HCT116 (cell line): ENCODE results near the gene CYB5R3. TPM values are rescaled to one million over a fixed set of nuclear protein-coding genes. Genes with fewer than 3 reads are reported as not detected.
A peak's percentile ranks its signal among the peaks of the same experiment; 100 is the strongest.

Experiments
- ATAC-seq: fragments of 200-7000 bp; cut with Tn5 transposase; 2 replicates; pipeline ENCODE4 v1.9.1; 2020; ENCODE audit warnings: mild to moderate bottlenecking, moderate library complexity
- BruUV-seq: library from RNA; stranded (reverse); fragments of 400-500 nt; replicated peaks from 2 replicates; lab custom pipeline; 2021; lab: Mats Ljungman, UMichigan
- CTCF ChIA-PET: fragments of 300-600 bp; sonication (Branson Sonifier 250); formaldehyde crosslinking; loops from one replicate; lab custom pipeline; 2021; ENCODE audit warnings: antibody characterized with exemption; lab: Charles Lee
- POLR2A ChIA-PET: fragments of 300-600, 350-600 bp; sonication (Branson Sonifier 250); formaldehyde crosslinking; loops from one replicate; lab custom pipeline; 2021; ENCODE audit warnings: antibody characterized with exemption; lab: Charles Lee
- RAD21 ChIA-PET, 2 experiments: fragments of 300-600 bp; sonication (Branson Sonifier 250); formaldehyde crosslinking; loops; one replicate each; lab custom pipeline; 2023; ENCODE audit warnings: low total read pairs in 2 of 2; ENCODE audit not compliant: uncharacterized antibody in 2 of 2, unreplicated experiment in 2 of 2, low non-redundant PET in 1 of 2; lab: Charles Lee
- DNase-seq: peaks from one replicate; pipeline ENCODE4 v3.0.0-alpha.2; 2010; ENCODE audit warnings: low read depth, low spot score
- H2AFZ ChIP-seq: fragments of 200-600 bp; shearing (Covaris generic), sonication (generic); 2 replicates; pipeline ENCODE4 v1.6.1; 2017; ENCODE audit warnings: low read depth, mixed run types, mixed read lengths, antibody characterized with exemption, low read length; ENCODE audit not compliant: poor library complexity, severe bottlenecking
- H3K27ac ChIP-seq: 2 replicates; pipeline ENCODE4 v1.5.1; 2012; ENCODE audit warnings: low read depth, low read length
- H3K27me3 ChIP-seq: fragments of 200-600 bp; sonication (generic); 2 replicates; pipeline ENCODE4 v1.6.1; 2016; ENCODE audit warnings: mixed run types, low read length, mixed read lengths; ENCODE audit not compliant: insufficient read depth
- H3K36me3 ChIP-seq, 2 experiments: fragments of 200-500 bp in 1 of 2; fragments of 200-600 bp in 1 of 2; sonication (Bioruptor generic) in 1 of 2; sonication (generic) in 1 of 2; 2 replicates each; pipeline versions ENCODE4 v1.5.1 to v1.6.1; 2014 to 2016; ENCODE audit warnings: low read length in 2 of 2, inconsistent platforms in 1 of 2, mixed read lengths in 1 of 2, mixed run types in 1 of 2; ENCODE audit not compliant: insufficient read depth in 2 of 2, control insufficient read depth in 1 of 2
- H3K4me1 ChIP-seq, 2 experiments: fragments of 200-600 bp in 1 of 2; sonication (generic) in 1 of 2; 2 replicates each; pipeline versions ENCODE4 v1.5.1 to v1.6.1; 2012 to 2017; ENCODE audit warnings: low read length in 2 of 2, inconsistent platforms in 1 of 2, mild to moderate bottlenecking in 1 of 2, mixed read lengths in 1 of 2, mixed run types in 1 of 2, moderate library complexity in 1 of 2; ENCODE audit not compliant: insufficient read depth in 2 of 2, control insufficient read depth in 1 of 2
- H3K4me2 ChIP-seq: fragments of 200-600 bp; sonication (generic); 2 replicates; pipeline ENCODE4 v1.6.1; 2017; ENCODE audit warnings: mixed run types, low read length, mixed read lengths
- H3K4me3 ChIP-seq, 2 experiments: fragments of 200-600 bp in 1 of 2; sonication (generic) in 1 of 2; replicated peaks in 1 of 2; 2 replicates each; pipeline ENCODE4 v1.5.1; 2011 to 2016; ENCODE audit warnings: low read length in 2 of 2, control low read depth in 1 of 2, low read depth in 1 of 2, mild to moderate bottlenecking in 1 of 2, mixed read lengths in 1 of 2, mixed run types in 1 of 2
- H3K79me2 ChIP-seq: fragments of 200-600 bp; sonication (generic); 2 replicates; pipeline ENCODE4 v1.6.1; 2017; ENCODE audit warnings: mild to moderate bottlenecking, mixed run types, low read length, moderate library complexity, mixed read lengths; ENCODE audit not compliant: insufficient read depth
- H3K9ac ChIP-seq: fragments of 200-600 bp; sonication (generic); 2 replicates; pipeline ENCODE4 v1.6.1; 2016; ENCODE audit warnings: low read length, mixed read lengths
- H3K9me2 ChIP-seq: fragments of 200-600 bp; sonication (generic), shearing (Covaris generic); 2 replicates; pipeline ENCODE4 v1.6.1; 2017; ENCODE audit warnings: mixed run types, mild to moderate bottlenecking, moderate library complexity; ENCODE audit not compliant: insufficient read depth
- H3K9me3 ChIP-seq, 2 experiments: fragments of 200-500 bp in 1 of 2; fragments of 200-600 bp in 1 of 2; sonication (Bioruptor generic) in 1 of 2; sonication (generic) in 1 of 2; 2 replicates each; pipeline ENCODE4 v1.6.1; 2014 to 2017; ENCODE audit warnings: low read length in 2 of 2, mixed read lengths in 2 of 2, inconsistent platforms in 1 of 2, low read depth in 1 of 2, mild to moderate bottlenecking in 1 of 2, mixed run types in 1 of 2, moderate library complexity in 1 of 2; ENCODE audit not compliant: control insufficient read depth in 1 of 2, insufficient read depth in 1 of 2
- H4K20me1 ChIP-seq: fragments of 200-600 bp; sonication (generic), shearing (Covaris generic); 2 replicates; pipeline ENCODE4 v1.6.1; 2017; ENCODE audit warnings: mixed run types, mild to moderate bottlenecking, moderate library complexity; ENCODE audit not compliant: insufficient read depth
- ATF3 ChIP-seq: IDR thresholded peaks from 2 replicates; pipeline ENCODE4 v1.6.1; 2012
- CBX3 ChIP-seq: IDR thresholded peaks from 2 replicates; pipeline ENCODE4 v1.6.1; 2012; ENCODE audit warnings: low read depth
- CEBPB ChIP-seq: IDR thresholded peaks from 2 replicates; pipeline ENCODE4 v1.6.1; 2012; ENCODE audit warnings: low read depth
- EGR1 ChIP-seq: IDR thresholded peaks from 2 replicates; pipeline ENCODE4 v1.6.1; 2012; ENCODE audit warnings: low read depth
- EZH2 ChIP-seq: fragments of 200-600 bp; sonication (generic); IDR thresholded peaks from 2 replicates; pipeline ENCODE4 v1.6.1; 2017; ENCODE audit warnings: antibody characterized with exemption, mixed run types
- EZH2phosphoT487 ChIP-seq: fragments of 200-600 bp; IDR thresholded peaks from 2 replicates; pipeline ENCODE4 v1.6.1; 2018; ENCODE audit warnings: antibody characterized with exemption, borderline replicate concordance
- FOSL1 ChIP-seq: IDR thresholded peaks from 2 replicates; pipeline ENCODE4 v1.6.1; 2012; ENCODE audit warnings: low read depth
- JUND ChIP-seq: IDR thresholded peaks from 2 replicates; pipeline ENCODE4 v1.6.1; 2012
- POLR2A ChIP-seq: IDR thresholded peaks from 2 replicates; pipeline ENCODE4 v1.7.0; 2011; ENCODE audit warnings: borderline replicate concordance; ENCODE audit not compliant: insufficient read depth, insufficient read length; ENCODE audit errors: extremely low read depth
- POLR2AphosphoS5 ChIP-seq: IDR thresholded peaks from 2 replicates; pipeline ENCODE4 v1.6.1; 2011; ENCODE audit warnings: mild to moderate bottlenecking, low read depth, low read length, moderate library complexity
- RAD21 ChIP-seq: IDR thresholded peaks from 2 replicates; pipeline ENCODE4 v1.6.1; 2012; ENCODE audit warnings: low read depth, mild to moderate bottlenecking
- SIN3A ChIP-seq: IDR thresholded peaks from 2 replicates; pipeline ENCODE4 v1.6.1; 2012; ENCODE audit warnings: low read depth
- SP1 ChIP-seq: IDR thresholded peaks from 2 replicates; pipeline ENCODE4 v1.6.1; 2012; ENCODE audit warnings: low read depth
- SRF ChIP-seq: IDR thresholded peaks from 2 replicates; pipeline ENCODE4 v1.6.1; 2012; ENCODE audit warnings: low read depth
- TCF7L2 ChIP-seq: IDR thresholded peaks from 2 replicates; pipeline ENCODE4 v1.7.0; 2011; ENCODE audit warnings: borderline replicate concordance, inconsistent platforms; ENCODE audit not compliant: insufficient read depth, insufficient read length; ENCODE audit errors: extremely low read depth
- YY1 ChIP-seq: IDR thresholded peaks from 2 replicates; pipeline ENCODE4 v1.6.1; 2011; ENCODE audit warnings: low read length, low read depth, moderate library complexity, mild to moderate bottlenecking; ENCODE audit not compliant: insufficient replicate concordance; ENCODE audit errors: extremely low read depth
- ZFX ChIP-seq: fragments of 450-650 bp; IDR thresholded peaks from 2 replicates; pipeline ENCODE4 v1.6.1; 2017
- intact Hi-C: fragments of 100-400 bp; cut with micrococcal nuclease; formaldehyde crosslinking; loops from 2 replicates; pipeline ENCODE4 v1.10.0; 2022
- total RNA-seq: library from RNA; stranded (reverse); gene quantifications from one replicate; pipeline ENCODE4 v1.2.1, GENCODE V29; 2021; ENCODE audit not compliant: unreplicated experiment
- TF ChIP-seq, protein P1 (sequence below): IDR thresholded peaks from 2 replicates; pipeline ENCODE4 v1.6.1; 2012
- TF ChIP-seq, protein P2 (sequence below): IDR thresholded peaks from 2 replicates; pipeline ENCODE4 v1.6.1; 2011; ENCODE audit warnings: mild to moderate bottlenecking, low read length, moderate library complexity; ENCODE audit not compliant: insufficient replicate concordance; ENCODE audit errors: extremely low read depth
- TF ChIP-seq, protein P3 (sequence below), 3 experiments: fragments of 200-600 bp in 1 of 3; sonication (generic) in 1 of 3; IDR thresholded peaks in 2 of 3; conservative IDR thresholded peaks in 1 of 3; 2 replicates each; pipeline ENCODE4 v1.5.1; 2012 to 2017; ENCODE audit warnings: low read depth in 2 of 3, low read length in 2 of 3, antibody characterized with exemption in 1 of 3, borderline replicate concordance in 1 of 3, control low read depth in 1 of 3, mild to moderate bottlenecking in 1 of 3, mixed read lengths in 1 of 3, mixed run types in 1 of 3, moderate library complexity in 1 of 3; ENCODE audit not compliant: insufficient read depth in 1 of 3

The CYB5R3 gene
- total RNA-seq, 1 experiment from 2014 or later: 127 TPM

DNA sequence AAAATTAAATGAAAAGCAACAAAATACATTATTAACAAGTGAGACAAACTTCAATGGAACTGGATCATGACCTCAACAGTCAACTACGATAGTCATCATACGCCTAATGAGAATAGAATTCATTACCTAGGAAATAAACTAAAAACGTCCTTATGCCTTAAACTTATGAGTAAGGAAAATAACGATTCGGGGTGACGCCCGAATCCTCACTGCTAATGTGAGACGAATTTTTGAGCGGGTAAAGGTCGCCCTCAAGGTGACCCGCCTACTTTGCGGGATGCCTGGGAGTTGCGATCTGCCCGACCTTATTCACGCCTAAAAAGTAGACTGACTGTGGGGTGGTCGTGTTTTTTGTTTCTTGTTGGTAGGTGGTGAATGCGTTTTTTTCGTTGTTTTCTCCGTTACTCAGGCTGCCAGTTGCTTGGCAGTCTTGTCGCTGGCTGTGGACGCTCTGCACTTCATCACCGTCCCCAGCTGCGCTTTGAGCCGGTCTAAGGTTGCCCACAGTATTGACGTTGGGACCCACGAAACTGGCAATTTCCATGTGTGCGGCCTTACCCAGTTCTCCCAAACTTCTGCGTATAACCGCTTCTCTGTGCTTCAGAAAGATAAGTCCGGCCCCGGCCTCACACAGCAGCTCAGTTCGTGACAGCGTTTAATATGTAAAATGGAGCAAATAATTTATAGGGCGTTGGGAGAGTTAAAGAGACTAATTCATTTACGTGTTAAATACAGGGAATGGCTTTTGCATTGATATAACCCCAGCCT is 33.9 kb downstream of the CYB5R3 start:
- no peaks in the 10 kb centered on the region for H3K27me3 ChIP-seq
- TSS peak; percentile 100 for BruUV-seq
- DNase-seq (peak; percentile 99), ATAC-seq (peak; percentile 84)
- H3K9ac ChIP-seq: peak overlapping the region; percentile 99
- peaks cover 5 to 26% of the 10 kb centered on the region in 2 experiments; a peak in 1 of 4 replicates for H3K36me3 ChIP-seq
- peak overlapping the region; percentile 98; a peak in 3 of 4 replicates for H3K4me3 ChIP-seq
- H4K20me1 ChIP-seq: peaks cover 8% of the 10 kb centered on the region; the same call in 1 of the 2 replicates
- RAD21 ChIA-PET: interaction anchor here in 1 of 2 experiments (0.5 to 0.6 kb wide), 2 partner anchors 434 to 512 kb away, joined by 3 read pairs; no protein-coding TSS in a partner anchor
- POLR2A ChIA-PET: interaction anchor here (0.6 to 2.4 kb wide), 43 partner anchors 9 to 668 kb away, joined by 3 to 20 read pairs (median 4); partner anchors contain the start of genes ARFGAP3, CENPM and PACSIN2
- no peak overlapping the region for H2AFZ ChIP-seq
- H3K4me2 ChIP-seq: peak overlapping the region; percentile 97
- H3K9me2 ChIP-seq: no peaks in the 10 kb centered on the region
- H3K4me1 ChIP-seq: peaks cover 18 to 46% of the 10 kb centered on the region in 2 experiments
- peak overlapping the region; percentile 89 for H3K27ac ChIP-seq
- TF ChIP-seq POLR2AphosphoS5: peak; percentile 100
- TF ChIP-seq EGR1: no peak; the same call in 1 of the 2 replicates
- TF ChIP-seq, protein P1, sequence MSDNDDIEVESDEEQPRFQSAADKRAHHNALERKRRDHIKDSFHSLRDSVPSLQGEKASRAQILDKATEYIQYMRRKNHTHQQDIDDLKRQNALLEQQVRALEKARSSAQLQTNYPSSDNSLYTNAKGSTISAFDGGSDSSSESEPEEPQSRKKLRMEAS: peak; percentile 83
- no peak; the same call in 1 of the 2 replicates for TF ChIP-seq ATF3
- TF ChIP-seq RAD21: peak; percentile 30; the same call in 1 of the 2 replicates
- TF ChIP-seq CEBPB: peak; percentile 89
- peak; percentile 100 for TF ChIP-seq SIN3A
- peak; percentile 100 for TF ChIP-seq POLR2A
- TF ChIP-seq, protein P2, sequence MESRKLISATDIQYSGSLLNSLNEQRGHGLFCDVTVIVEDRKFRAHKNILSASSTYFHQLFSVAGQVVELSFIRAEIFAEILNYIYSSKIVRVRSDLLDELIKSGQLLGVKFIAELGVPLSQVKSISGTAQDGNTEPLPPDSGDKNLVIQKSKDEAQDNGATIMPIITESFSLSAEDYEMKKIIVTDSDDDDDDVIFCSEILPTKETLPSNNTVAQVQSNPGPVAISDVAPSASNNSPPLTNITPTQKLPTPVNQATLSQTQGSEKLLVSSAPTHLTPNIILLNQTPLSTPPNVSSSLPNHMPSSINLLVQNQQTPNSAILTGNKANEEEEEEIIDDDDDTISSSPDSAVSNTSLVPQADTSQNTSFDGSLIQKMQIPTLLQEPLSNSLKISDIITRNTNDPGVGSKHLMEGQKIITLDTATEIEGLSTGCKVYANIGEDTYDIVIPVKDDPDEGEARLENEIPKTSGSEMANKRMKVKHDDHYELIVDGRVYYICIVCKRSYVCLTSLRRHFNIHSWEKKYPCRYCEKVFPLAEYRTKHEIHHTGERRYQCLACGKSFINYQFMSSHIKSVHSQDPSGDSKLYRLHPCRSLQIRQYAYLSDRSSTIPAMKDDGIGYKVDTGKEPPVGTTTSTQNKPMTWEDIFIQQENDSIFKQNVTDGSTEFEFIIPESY: peak; percentile 95
- TF ChIP-seq YY1: peak; percentile 86
- peak; percentile 47 for TF ChIP-seq FOSL1
- no peak for TF ChIP-seq EZH2
- TF ChIP-seq EZH2phosphoT487: no peak
- TF ChIP-seq SP1: peak; percentile 95
- TF ChIP-seq, protein P3, sequence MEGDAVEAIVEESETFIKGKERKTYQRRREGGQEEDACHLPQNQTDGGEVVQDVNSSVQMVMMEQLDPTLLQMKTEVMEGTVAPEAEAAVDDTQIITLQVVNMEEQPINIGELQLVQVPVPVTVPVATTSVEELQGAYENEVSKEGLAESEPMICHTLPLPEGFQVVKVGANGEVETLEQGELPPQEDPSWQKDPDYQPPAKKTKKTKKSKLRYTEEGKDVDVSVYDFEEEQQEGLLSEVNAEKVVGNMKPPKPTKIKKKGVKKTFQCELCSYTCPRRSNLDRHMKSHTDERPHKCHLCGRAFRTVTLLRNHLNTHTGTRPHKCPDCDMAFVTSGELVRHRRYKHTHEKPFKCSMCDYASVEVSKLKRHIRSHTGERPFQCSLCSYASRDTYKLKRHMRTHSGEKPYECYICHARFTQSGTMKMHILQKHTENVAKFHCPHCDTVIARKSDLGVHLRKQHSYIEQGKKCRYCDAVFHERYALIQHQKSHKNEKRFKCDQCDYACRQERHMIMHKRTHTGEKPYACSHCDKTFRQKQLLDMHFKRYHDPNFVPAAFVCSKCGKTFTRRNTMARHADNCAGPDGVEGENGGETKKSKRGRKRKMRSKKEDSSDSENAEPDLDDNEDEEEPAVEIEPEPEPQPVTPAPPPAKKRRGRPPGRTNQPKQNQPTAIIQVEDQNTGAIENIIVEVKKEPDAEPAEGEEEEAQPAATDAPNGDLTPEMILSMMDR (IDR thresholded peaks at IDR 0.05 in 2 of 3, conservative IDR thresholded peaks at IDR 0.05 in 1 of 3; ENCODE audit: borderline replicate concordance in 1 of 3, insufficient read depth in 1 of 3, low read depth in 2 of 3, low read length in 2 of 3): no peak
- TF ChIP-seq SRF: peak; percentile 90; the same call in 1 of the 2 replicates
- peak; percentile 30 for TF ChIP-seq TCF7L2
- peak; percentile 91 for TF ChIP-seq JUND
- peak; percentile 95 for TF ChIP-seq CBX3
- TF ChIP-seq ZFX: no peak; the same call in 1 of the 2 replicates
- intact Hi-C loops: no loop called here
- H3K79me2 ChIP-seq: peaks cover 41% of the 10 kb centered on the region
- no peaks in the 10 kb centered on the region for H3K9me3 ChIP-seq
- CTCF ChIA-PET: interaction anchor here (1.2 kb wide), 1 partner anchor 445 kb away, joined by 3 read pairs; no protein-coding TSS in a partner anchor
